SK-N-SH treated with all-trans-retinoic acid at 6 μM for 48 hours (cell line): ENCODE results near the gene PPP1CA.

Experiments
- ATAC-seq: fragments of 200-7000 bp; cut with Tn5 transposase; 3 replicates; pipeline ENCODE4 v1.9.1; 2020; ENCODE audit warnings: mild to moderate bottlenecking, moderate library complexity
- ARNTL ChIP-seq: fragments of 450-650 bp; formaldehyde crosslinking; IDR thresholded peaks from 2 replicates; pipeline ENCODE4 v1.5.0; 2020; ENCODE audit warnings: low read depth, mild to moderate bottlenecking, moderate library complexity, borderline replicate concordance
- BACH2 ChIP-seq: fragments of 250-450 bp; sonication (Bioruptor Pico); IDR thresholded peaks from 2 replicates; pipeline ENCODE4 v1.9.0; 2021; ENCODE audit warnings: mild to moderate bottlenecking, borderline replicate concordance
- CSDC2 ChIP-seq: fragments of 250-450 bp; sonication (Bioruptor Pico); IDR thresholded peaks from 2 replicates; pipeline ENCODE4 v1.5.0; 2020; ENCODE audit warnings: mild to moderate bottlenecking, moderate library complexity
- ESRRG ChIP-seq: fragments of 250-450 bp; sonication (Bioruptor Pico); IDR thresholded peaks from 2 replicates; pipeline ENCODE4 v1.6.1; 2021; ENCODE audit warnings: mild to moderate bottlenecking
- ISL1 ChIP-seq: fragments of 250-450 bp; sonication (Bioruptor Pico); IDR thresholded peaks from 2 replicates; pipeline ENCODE4 v2.1.2; 2022; ENCODE audit warnings: mild to moderate bottlenecking, moderate library complexity
- PPARA ChIP-seq: fragments of 250-450 bp; sonication (Bioruptor Pico); IDR thresholded peaks from 2 replicates; pipeline ENCODE4 v1.5.0; 2020; ENCODE audit warnings: mild to moderate bottlenecking, borderline replicate concordance
- RARB ChIP-seq: fragments of 250-450 bp; sonication (Bioruptor Pico); IDR thresholded peaks from 2 replicates; pipeline ENCODE4 v1.8.0; 2021; ENCODE audit warnings: mild to moderate bottlenecking, moderate library complexity
- TOX ChIP-seq: fragments of 250-450 bp; sonication (Bioruptor Pico); IDR thresholded peaks from 2 replicates; pipeline ENCODE4 v1.8.0; 2021; ENCODE audit warnings: mild to moderate bottlenecking, moderate library complexity, borderline replicate concordance
- ZC3H10 ChIP-seq: fragments of 250-450 bp; sonication (Bioruptor Pico); IDR thresholded peaks from 2 replicates; pipeline ENCODE4 v1.5.1; 2021; ENCODE audit warnings: mild to moderate bottlenecking, moderate library complexity
- ZFP3 ChIP-seq: fragments of 250-450 bp; sonication (Bioruptor Pico); IDR thresholded peaks from 2 replicates; pipeline ENCODE4 v1.5.0; 2020; ENCODE audit warnings: mild to moderate bottlenecking, moderate library complexity
- ZFP30 ChIP-seq: fragments of 450-650 bp; formaldehyde crosslinking; IDR thresholded peaks from 2 replicates; pipeline ENCODE4 v1.5.0; 2022; ENCODE audit warnings: mild to moderate bottlenecking, moderate library complexity
- ZNF565 ChIP-seq: fragments of 450-650 bp; formaldehyde crosslinking; conservative IDR thresholded peaks from 2 replicates; pipeline ENCODE4 v1.5.0; 2020; ENCODE audit warnings: low read depth, mild to moderate bottlenecking, moderate library complexity
- ZNF70 ChIP-seq: fragments of 450-650 bp; formaldehyde crosslinking; IDR thresholded peaks from 2 replicates; pipeline ENCODE4 v1.5.0; 2020; ENCODE audit warnings: mild to moderate bottlenecking, moderate library complexity
- ZNF8 ChIP-seq: fragments of 450-650 bp; formaldehyde crosslinking; IDR thresholded peaks from 2 replicates; pipeline ENCODE4 v1.5.0; 2020; ENCODE audit warnings: mild to moderate bottlenecking, moderate library complexity
- TF ChIP-seq, protein P1 (sequence below): fragments of 250-450 bp; sonication (Bioruptor Pico); IDR thresholded peaks from 2 replicates; pipeline ENCODE4 v1.5.1; 2020; ENCODE audit warnings: low read depth, mild to moderate bottlenecking, moderate library complexity
- TF ChIP-seq, protein P2 (sequence below): fragments of 250-450 bp; sonication (Bioruptor Pico); IDR thresholded peaks from 2 replicates; pipeline ENCODE4 v1.5.1; 2021; ENCODE audit warnings: mild to moderate bottlenecking, moderate library complexity
- TF ChIP-seq, protein P3 (sequence below): fragments of 250-450 bp; sonication (Bioruptor Pico); IDR thresholded peaks from 2 replicates; pipeline ENCODE4 v1.8.0; 2020; ENCODE audit warnings: mild to moderate bottlenecking, moderate library complexity, borderline replicate concordance
- TF ChIP-seq, protein P4 (sequence below): fragments of 250-450 bp; sonication (Bioruptor Pico); IDR thresholded peaks from 2 replicates; pipeline ENCODE4 v1.8.0; 2021; ENCODE audit warnings: low read depth, mild to moderate bottlenecking, moderate library complexity, borderline replicate concordance

Gene PPP1CA

DNA sequence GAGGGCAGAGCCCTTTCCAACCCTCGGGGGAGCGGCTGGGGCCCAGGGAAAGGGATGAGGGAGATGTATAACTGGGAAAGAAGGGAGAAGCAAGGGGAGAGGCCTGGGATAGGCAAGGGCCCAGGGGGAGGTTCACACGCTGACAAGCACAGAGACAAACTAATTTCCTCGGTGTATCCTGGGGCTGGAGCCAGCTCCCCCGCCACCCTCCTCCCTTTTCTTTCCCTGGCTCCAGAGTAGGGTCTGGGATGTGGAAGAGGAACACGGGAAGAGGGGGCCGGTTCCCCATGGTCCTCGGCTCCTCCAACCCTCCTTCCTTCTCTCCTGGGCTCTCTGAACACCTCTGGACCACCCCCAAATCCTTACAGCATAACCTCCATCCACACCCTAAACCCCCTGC, 35.1 kb downstream of the PPP1CA start (continued):
- TF ChIP-seq CSDC2 (CRISPR knock-in tag), result no peak
- TF ChIP-seq, protein P1, sequence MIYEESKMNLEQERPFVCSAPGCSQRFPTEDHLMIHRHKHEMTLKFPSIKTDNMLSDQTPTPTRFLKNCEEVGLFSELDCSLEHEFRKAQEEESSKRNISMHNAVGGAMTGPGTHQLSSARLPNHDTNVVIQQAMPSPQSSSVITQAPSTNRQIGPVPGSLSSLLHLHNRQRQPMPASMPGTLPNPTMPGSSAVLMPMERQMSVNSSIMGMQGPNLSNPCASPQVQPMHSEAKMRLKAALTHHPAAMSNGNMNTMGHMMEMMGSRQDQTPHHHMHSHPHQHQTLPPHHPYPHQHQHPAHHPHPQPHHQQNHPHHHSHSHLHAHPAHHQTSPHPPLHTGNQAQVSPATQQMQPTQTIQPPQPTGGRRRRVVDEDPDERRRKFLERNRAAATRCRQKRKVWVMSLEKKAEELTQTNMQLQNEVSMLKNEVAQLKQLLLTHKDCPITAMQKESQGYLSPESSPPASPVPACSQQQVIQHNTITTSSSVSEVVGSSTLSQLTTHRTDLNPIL (CRISPR knock-in tag), result no peak
- no peak for TF ChIP-seq TOX (CRISPR knock-in tag)
- TF ChIP-seq, protein P2, sequence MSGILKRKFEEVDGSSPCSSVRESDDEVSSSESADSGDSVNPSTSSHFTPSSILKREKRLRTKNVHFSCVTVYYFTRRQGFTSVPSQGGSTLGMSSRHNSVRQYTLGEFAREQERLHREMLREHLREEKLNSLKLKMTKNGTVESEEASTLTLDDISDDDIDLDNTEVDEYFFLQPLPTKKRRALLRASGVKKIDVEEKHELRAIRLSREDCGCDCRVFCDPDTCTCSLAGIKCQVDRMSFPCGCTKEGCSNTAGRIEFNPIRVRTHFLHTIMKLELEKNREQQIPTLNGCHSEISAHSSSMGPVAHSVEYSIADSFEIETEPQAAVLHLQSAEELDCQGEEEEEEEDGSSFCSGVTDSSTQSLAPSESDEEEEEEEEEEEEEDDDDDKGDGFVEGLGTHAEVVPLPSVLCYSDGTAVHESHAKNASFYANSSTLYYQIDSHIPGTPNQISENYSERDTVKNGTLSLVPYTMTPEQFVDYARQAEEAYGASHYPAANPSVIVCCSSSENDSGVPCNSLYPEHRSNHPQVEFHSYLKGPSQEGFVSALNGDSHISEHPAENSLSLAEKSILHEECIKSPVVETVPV (CRISPR knock-in tag), result no peak
- TF ChIP-seq ZNF8 (CRISPR knock-in tag), result no peak
- TF ChIP-seq ZFP30, result no peak

DNA sequence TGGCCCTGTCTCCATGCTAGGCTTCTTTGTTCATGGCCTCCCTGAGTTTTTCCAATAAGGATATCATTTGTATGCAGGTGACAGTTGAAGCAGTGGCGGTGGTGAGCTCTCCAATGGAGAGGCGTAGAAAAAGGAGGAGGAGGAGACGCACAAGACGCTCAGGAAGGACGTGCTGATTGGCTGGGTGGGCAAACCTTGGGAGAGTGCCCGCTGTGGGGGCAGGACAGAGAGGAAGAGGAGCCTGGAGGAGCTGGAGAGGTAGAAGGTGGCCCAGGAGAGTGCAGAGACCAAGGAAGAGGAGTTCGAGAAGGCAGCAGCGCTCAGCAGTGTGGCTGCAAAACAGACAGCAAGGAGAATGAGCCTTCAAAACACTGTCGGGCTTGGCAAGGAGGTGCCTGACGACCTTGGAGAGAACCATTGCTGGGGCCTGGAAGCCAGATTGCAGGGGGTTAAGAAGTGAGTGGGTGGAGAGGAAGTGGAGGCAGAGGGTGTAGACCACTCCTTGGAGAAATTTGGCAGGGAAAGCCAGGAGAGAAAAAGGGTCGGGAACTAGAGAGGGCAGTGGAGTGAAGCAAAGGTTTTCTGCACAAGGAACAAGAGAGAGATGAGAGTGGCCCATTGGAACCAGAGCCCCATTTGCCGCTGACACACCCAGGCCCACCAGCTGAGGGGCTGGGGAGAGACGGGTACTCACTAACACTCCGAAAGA, 35.8 kb downstream of the PPP1CA start:
- no peak for ATAC-seq
- TF ChIP-seq ISL1 (CRISPR knock-in tag) (no peak), BACH2 (CRISPR knock-in tag) (no peak), ZNF70 (CRISPR knock-in tag) (no peak), RARB (CRISPR knock-in tag) (no peak), ZC3H10 (CRISPR knock-in tag) (no peak), ZFP30 (no peak), CSDC2 (CRISPR knock-in tag) (no peak), TOX (CRISPR knock-in tag) (no peak), PPARA (no peak), ESRRG (no peak), ZNF8 (CRISPR knock-in tag) (no peak), ARNTL (CRISPR knock-in tag) (no peak)
- TF ChIP-seq, protein P1 (CRISPR knock-in tag), result no peak
- TF ChIP-seq, protein P3, sequence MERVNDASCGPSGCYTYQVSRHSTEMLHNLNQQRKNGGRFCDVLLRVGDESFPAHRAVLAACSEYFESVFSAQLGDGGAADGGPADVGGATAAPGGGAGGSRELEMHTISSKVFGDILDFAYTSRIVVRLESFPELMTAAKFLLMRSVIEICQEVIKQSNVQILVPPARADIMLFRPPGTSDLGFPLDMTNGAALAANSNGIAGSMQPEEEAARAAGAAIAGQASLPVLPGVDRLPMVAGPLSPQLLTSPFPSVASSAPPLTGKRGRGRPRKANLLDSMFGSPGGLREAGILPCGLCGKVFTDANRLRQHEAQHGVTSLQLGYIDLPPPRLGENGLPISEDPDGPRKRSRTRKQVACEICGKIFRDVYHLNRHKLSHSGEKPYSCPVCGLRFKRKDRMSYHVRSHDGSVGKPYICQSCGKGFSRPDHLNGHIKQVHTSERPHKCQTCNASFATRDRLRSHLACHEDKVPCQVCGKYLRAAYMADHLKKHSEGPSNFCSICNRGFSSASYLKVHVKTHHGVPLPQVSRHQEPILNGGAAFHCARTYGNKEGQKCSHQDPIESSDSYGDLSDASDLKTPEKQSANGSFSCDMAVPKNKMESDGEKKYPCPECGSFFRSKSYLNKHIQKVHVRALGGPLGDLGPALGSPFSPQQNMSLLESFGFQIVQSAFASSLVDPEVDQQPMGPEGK, result no peak
- TF ChIP-seq, protein P2 (CRISPR knock-in tag), result no peak
- TF ChIP-seq, protein P4, sequence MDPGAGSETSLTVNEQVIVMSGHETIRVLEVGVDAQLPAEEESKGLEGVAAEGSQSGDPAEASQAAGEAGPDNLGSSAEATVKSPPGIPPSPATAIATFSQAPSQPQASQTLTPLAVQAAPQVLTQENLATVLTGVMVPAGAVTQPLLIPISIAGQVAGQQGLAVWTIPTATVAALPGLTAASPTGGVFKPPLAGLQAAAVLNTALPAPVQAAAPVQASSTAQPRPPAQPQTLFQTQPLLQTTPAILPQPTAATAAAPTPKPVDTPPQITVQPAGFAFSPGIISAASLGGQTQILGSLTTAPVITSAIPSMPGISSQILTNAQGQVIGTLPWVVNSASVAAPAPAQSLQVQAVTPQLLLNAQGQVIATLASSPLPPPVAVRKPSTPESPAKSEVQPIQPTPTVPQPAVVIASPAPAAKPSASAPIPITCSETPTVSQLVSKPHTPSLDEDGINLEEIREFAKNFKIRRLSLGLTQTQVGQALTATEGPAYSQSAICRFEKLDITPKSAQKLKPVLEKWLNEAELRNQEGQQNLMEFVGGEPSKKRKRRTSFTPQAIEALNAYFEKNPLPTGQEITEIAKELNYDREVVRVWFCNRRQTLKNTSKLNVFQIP, result no peak

DNA sequence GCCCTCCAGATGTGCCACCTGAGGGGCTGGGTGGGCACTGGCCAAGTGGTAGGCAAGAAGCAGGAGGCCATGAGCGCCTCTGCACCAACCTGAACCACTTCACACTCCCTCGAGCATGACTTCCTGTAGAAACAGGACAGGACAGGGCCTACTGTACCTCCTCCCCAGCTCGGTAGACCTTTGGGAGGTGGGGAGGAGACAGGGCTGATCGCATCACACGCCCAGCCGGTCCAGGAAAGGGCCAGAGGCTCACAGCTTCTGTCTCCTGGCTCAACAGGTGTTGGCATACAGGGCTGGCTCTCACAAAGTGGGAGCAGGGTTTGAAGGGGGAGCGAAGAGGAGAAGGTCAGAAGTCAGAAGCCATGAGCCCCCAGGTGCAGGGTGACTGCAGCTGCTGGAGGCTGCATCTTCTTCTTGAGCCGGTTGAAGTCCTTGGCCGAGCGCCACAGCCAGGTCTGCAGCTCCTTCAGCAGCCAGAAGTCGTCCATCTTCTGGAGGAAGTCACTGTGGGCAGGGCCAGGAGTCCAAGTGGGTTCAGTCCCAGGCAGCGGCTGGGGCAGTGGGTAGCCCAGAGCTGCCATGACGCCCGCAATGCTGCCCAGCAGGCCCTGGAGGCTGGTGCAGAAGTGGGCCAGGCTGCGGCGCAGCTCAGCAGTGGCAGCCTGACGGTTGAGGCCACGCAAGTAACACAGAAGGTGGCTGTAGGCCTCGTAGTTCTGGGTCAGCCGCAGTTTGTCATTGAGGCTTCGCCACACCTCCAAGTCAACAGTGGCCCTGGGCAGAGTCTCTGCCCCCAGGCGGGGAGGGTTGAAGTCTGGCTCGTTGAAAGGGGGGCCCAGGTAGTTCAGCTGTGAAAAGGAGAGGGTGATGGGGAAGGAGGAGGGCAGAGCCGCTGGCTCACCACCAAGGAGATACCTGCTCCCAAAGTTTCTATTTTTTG, 36.6 kb downstream of the PPP1CA start:
- ATAC-seq, result no peak
- TF ChIP-seq RARB (CRISPR knock-in tag) (no peak), ZFP3 (no peak), CSDC2 (CRISPR knock-in tag) (no peak), ZNF565 (CRISPR knock-in tag) (no peak), TOX (CRISPR knock-in tag) (no peak), ARNTL (CRISPR knock-in tag) (no peak)
- TF ChIP-seq, protein P2 (CRISPR knock-in tag), result no peak
